ENCODE results near the gene MPC2.

MPC2 gene

GRCh38 chr1:167973832-167974231, 37.0 kb upstream of the MPC2 start:
- H3K4me3 ChIP-seq (ENCODE audit: control insufficient read depth in 1 of 7, extremely low read depth in 1 of 7, insufficient read depth in 4 of 7, low read depth in 2 of 7, low read length in 6 of 7): no peak overlapping the region
- no peak overlapping the region for H3K27ac ChIP-seq (ENCODE audit: insufficient read depth in 1 of 2, low read depth in 1 of 2, low read length in 2 of 2, poor library complexity in 1 of 2, severe bottlenecking in 2 of 2)
- no peak for DNase-seq
- ChIA-PET POLR2A (no interaction called here), CTCF (no interaction called here)
- H3K27me3 ChIP-seq (replicated peaks in 2 of 5; ENCODE audit: control insufficient read depth in 4 of 5, insufficient read depth in 5 of 5, low read length in 4 of 5): no peaks in the 10 kb centered on the region
- H3K36me3 ChIP-seq (ENCODE audit: control insufficient read depth in 4 of 4, insufficient read depth in 4 of 4, low read length in 3 of 4): peaks cover 6 to 49% (median 25%) of the 10 kb centered on the region in 4 experiments
- no CpG with 5 or more reads among the region's 2 CpGs for WGBS (ENCODE audit: insufficient coverage)
- no peaks in the 10 kb centered on the region for H3K4me1 ChIP-seq (ENCODE audit: control extremely low read depth in 1 of 4, control insufficient read depth in 4 of 4, insufficient read depth in 4 of 4, low read length in 3 of 4)
- peaks cover 0 to 8% (median 2%) of the 10 kb centered on the region in 5 experiments for H3K9me3 ChIP-seq (ENCODE audit: control extremely low read depth in 1 of 5, control insufficient read depth in 4 of 5, insufficient read depth in 2 of 5, low read depth in 1 of 5, low read length in 4 of 5)

DNA sequence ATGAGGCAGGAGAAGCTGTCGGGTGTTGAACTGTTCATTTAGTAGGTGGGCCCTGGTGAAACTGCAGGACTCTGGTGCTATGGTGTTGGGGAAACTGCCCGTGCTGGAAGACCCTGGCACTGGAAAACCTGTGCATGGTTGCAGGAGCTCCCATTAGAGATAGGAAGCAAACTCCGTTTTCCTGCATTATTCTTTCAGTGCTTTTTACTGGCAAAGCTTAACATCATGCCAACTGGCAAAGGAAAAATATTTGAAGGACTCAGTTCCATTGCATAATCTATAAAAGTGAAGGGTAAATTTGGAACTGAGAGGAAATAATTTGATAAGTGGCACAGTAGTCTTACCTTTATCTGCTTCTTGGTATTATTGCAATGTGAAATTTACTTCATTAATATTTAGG, 31.7 kb upstream of the MPC2 start:
- ChIA-PET POLR2A (no interaction called here), CTCF (interaction anchor here (0.8 kb wide), 1 partner anchor 9 kb away, joined by 3 read pairs; no protein-coding TSS in a partner anchor)
- Histone ChIP-seq H3K4me1 (ENCODE audit: control extremely low read depth in 1 of 4, control insufficient read depth in 4 of 4, insufficient read depth in 4 of 4, low read length in 3 of 4) (no peaks in the 10 kb centered on the region), H3K27ac (ENCODE audit: insufficient read depth in 1 of 2, low read depth in 1 of 2, low read length in 2 of 2, poor library complexity in 1 of 2, severe bottlenecking in 2 of 2) (no peak overlapping the region), H3K36me3 (ENCODE audit: control insufficient read depth in 4 of 4, insufficient read depth in 4 of 4, low read length in 3 of 4) (peaks cover 11 to 18% (median 17%) of the 10 kb centered on the region in 4 experiments), H3K9me3 (ENCODE audit: control extremely low read depth in 1 of 5, control insufficient read depth in 4 of 5, insufficient read depth in 2 of 5, low read depth in 1 of 5, low read length in 4 of 5) (peaks cover 0 to 6% (median 0%) of the 10 kb centered on the region in 5 experiments), H3K27me3 (replicated peaks in 2 of 5; ENCODE audit: control insufficient read depth in 4 of 5, insufficient read depth in 5 of 5, low read length in 4 of 5) (no peaks in the 10 kb centered on the region), H3K4me3 (ENCODE audit: control insufficient read depth in 1 of 7, extremely low read depth in 1 of 7, insufficient read depth in 4 of 7, low read depth in 2 of 7, low read length in 6 of 7) (no peak overlapping the region)
- DNase-seq: no peak
- 100% methylated on average over 3 of the region's 3 CpGs for whole genome bisulfite sequencing (ENCODE audit: insufficient coverage)

DNA sequence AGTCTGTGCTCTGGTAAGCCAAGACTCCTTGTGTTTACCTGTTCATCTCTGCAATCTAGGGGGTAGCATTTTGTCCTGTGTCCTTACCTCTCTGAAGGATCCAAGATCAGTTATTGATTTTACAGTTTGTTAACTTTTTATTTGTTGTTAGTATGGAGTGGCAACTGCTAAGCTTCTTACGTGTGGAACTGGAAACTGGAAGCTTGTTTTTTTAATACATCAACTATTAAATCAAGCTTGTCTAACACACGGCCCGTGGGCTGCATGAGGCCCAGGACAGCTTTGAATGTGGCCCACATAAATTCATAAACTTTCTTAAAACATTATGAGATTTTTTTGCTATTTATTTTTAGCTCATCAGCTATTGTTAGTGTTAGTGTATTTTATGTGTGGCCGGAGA, 29.2 kb upstream of the MPC2 start:
- H3K27ac ChIP-seq (ENCODE audit: insufficient read depth in 1 of 2, low read depth in 1 of 2, low read length in 2 of 2, poor library complexity in 1 of 2, severe bottlenecking in 2 of 2): no peak overlapping the region
- no peak for DNase-seq
- CTCF ChIA-PET: no interaction called here
- POLR2A ChIA-PET: no interaction called here
- no peaks in the 10 kb centered on the region for H3K4me1 ChIP-seq (ENCODE audit: control extremely low read depth in 1 of 4, control insufficient read depth in 4 of 4, insufficient read depth in 4 of 4, low read length in 3 of 4)
- H3K27me3 ChIP-seq (replicated peaks in 2 of 5; ENCODE audit: control insufficient read depth in 4 of 5, insufficient read depth in 5 of 5, low read length in 4 of 5): no peaks in the 10 kb centered on the region
- 100% methylated on average over 1 of the region's 4 CpGs for WGBS (ENCODE audit: insufficient coverage)
- H3K4me3 ChIP-seq (ENCODE audit: control insufficient read depth in 1 of 7, extremely low read depth in 1 of 7, insufficient read depth in 4 of 7, low read depth in 2 of 7, low read length in 6 of 7): no peak overlapping the region
- peaks cover 11 to 26% (median 15%) of the 10 kb centered on the region in 4 experiments for H3K36me3 ChIP-seq (ENCODE audit: control insufficient read depth in 4 of 4, insufficient read depth in 4 of 4, low read length in 3 of 4)
- peaks cover 0 to 6% (median 0%) of the 10 kb centered on the region in 5 experiments for H3K9me3 ChIP-seq (ENCODE audit: control extremely low read depth in 1 of 5, control insufficient read depth in 4 of 5, insufficient read depth in 2 of 5, low read depth in 1 of 5, low read length in 4 of 5)

- WGBS (ENCODE audit: insufficient coverage): 100% methylated on average over 4 of the region's 4 CpGs
- H3K4me1 ChIP-seq (ENCODE audit: control extremely low read depth in 1 of 4, control insufficient read depth in 4 of 4, insufficient read depth in 4 of 4, low read length in 3 of 4): no peaks in the 10 kb centered on the region
- peaks cover 9 to 23% (median 14%) of the 10 kb centered on the region in 4 experiments for H3K36me3 ChIP-seq (ENCODE audit: control insufficient read depth in 4 of 4, insufficient read depth in 4 of 4, low read length in 3 of 4)
- H3K9me3 ChIP-seq (ENCODE audit: control extremely low read depth in 1 of 5, control insufficient read depth in 4 of 5, insufficient read depth in 2 of 5, low read depth in 1 of 5, low read length in 4 of 5): peaks cover 0 to 6% (median 0%) of the 10 kb centered on the region in 5 experiments
- no peak overlapping the region for H3K4me3 ChIP-seq (ENCODE audit: control insufficient read depth in 1 of 7, extremely low read depth in 1 of 7, insufficient read depth in 4 of 7, low read depth in 2 of 7, low read length in 6 of 7)
- H3K27me3 ChIP-seq (replicated peaks in 2 of 5; ENCODE audit: control insufficient read depth in 4 of 5, insufficient read depth in 5 of 5, low read length in 4 of 5): no peaks in the 10 kb centered on the region
- ChIA-PET POLR2A (interaction anchor here (0.6 kb wide), 1 partner anchor 9 kb away, joined by 3 read pairs; no protein-coding TSS in a partner anchor), CTCF (no interaction called here)
- no peak for DNase-seq
- H3K27ac ChIP-seq (ENCODE audit: insufficient read depth in 1 of 2, low read depth in 1 of 2, low read length in 2 of 2, poor library complexity in 1 of 2, severe bottlenecking in 2 of 2): no peak overlapping the region
These were observed 27.8 kb upstream of the MPC2 start for GRCh38 chr1:167964646-167965045.

DNA sequence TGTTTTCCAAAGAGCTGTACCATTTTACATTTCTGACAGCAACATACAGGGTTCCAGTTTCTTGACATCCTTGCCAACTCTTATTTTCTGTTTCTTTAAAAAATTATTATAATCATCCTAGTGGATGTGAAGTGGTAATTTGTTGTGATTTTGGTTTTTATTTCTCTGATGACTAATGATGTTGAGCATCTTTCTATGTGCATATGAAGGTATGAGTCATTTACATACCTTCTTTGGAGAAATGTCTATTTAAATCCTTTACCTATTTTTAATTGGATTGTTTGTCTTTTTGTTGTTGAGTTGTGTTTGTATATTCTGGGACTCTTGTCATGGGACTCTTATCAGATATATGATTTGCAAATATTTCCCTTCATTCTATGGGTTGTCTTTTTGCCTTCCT, 20.8 kb upstream of the MPC2 start:
- Histone ChIP-seq H3K36me3 (ENCODE audit: control insufficient read depth in 4 of 4, insufficient read depth in 4 of 4, low read length in 3 of 4) (peaks cover 5 to 50% (median 21%) of the 10 kb centered on the region in 4 experiments), H3K4me3 (ENCODE audit: control insufficient read depth in 1 of 7, extremely low read depth in 1 of 7, insufficient read depth in 4 of 7, low read depth in 2 of 7, low read length in 6 of 7) (no peak overlapping the region), H3K27ac (ENCODE audit: insufficient read depth in 1 of 2, low read depth in 1 of 2, low read length in 2 of 2, poor library complexity in 1 of 2, severe bottlenecking in 2 of 2) (no peak overlapping the region), H3K4me1 (ENCODE audit: control extremely low read depth in 1 of 4, control insufficient read depth in 4 of 4, insufficient read depth in 4 of 4, low read length in 3 of 4) (no peaks in the 10 kb centered on the region), H3K27me3 (replicated peaks in 2 of 5; ENCODE audit: control insufficient read depth in 4 of 5, insufficient read depth in 5 of 5, low read length in 4 of 5) (no peaks in the 10 kb centered on the region), H3K9me3 (ENCODE audit: control extremely low read depth in 1 of 5, control insufficient read depth in 4 of 5, insufficient read depth in 2 of 5, low read depth in 1 of 5, low read length in 4 of 5) (peaks cover 0 to 13% (median 3%) of the 10 kb centered on the region in 5 experiments)
- no peak for DNase-seq
- CTCF ChIA-PET: no interaction called here
- POLR2A ChIA-PET: no interaction called here

- ChIA-PET CTCF (interaction anchor here (0.6 to 1.1 kb wide), 2 partner anchors 13 to 112 kb away, joined by 3 to 4 read pairs; no protein-coding TSS in a partner anchor), POLR2A (interaction anchor here (0.7 kb wide), 1 partner anchor 8 kb away, joined by 3 read pairs; no protein-coding TSS in a partner anchor)
- WGBS (ENCODE audit: insufficient coverage): 100% methylated on average over 1 of the region's 2 CpGs
- peaks cover 8 to 47% (median 23%) of the 10 kb centered on the region in 4 experiments for H3K36me3 ChIP-seq (ENCODE audit: control insufficient read depth in 4 of 4, insufficient read depth in 4 of 4, low read length in 3 of 4)
- H3K4me1 ChIP-seq (ENCODE audit: control extremely low read depth in 1 of 4, control insufficient read depth in 4 of 4, insufficient read depth in 4 of 4, low read length in 3 of 4): no peaks in the 10 kb centered on the region
- H3K27me3 ChIP-seq (replicated peaks in 2 of 5; ENCODE audit: control insufficient read depth in 4 of 5, insufficient read depth in 5 of 5, low read length in 4 of 5): no peaks in the 10 kb centered on the region
- no peak overlapping the region for H3K27ac ChIP-seq (ENCODE audit: insufficient read depth in 1 of 2, low read depth in 1 of 2, low read length in 2 of 2, poor library complexity in 1 of 2, severe bottlenecking in 2 of 2)
- H3K9me3 ChIP-seq (ENCODE audit: control extremely low read depth in 1 of 5, control insufficient read depth in 4 of 5, insufficient read depth in 2 of 5, low read depth in 1 of 5, low read length in 4 of 5): peaks cover 0 to 13% (median 3%) of the 10 kb centered on the region in 5 experiments
- no peak for DNase-seq
- no peak overlapping the region for H3K4me3 ChIP-seq (ENCODE audit: control insufficient read depth in 1 of 7, extremely low read depth in 1 of 7, insufficient read depth in 4 of 7, low read depth in 2 of 7, low read length in 6 of 7)
These were observed 19.0 kb upstream of the MPC2 start for GRCh38 chr1:167955915-167956314.

DNA sequence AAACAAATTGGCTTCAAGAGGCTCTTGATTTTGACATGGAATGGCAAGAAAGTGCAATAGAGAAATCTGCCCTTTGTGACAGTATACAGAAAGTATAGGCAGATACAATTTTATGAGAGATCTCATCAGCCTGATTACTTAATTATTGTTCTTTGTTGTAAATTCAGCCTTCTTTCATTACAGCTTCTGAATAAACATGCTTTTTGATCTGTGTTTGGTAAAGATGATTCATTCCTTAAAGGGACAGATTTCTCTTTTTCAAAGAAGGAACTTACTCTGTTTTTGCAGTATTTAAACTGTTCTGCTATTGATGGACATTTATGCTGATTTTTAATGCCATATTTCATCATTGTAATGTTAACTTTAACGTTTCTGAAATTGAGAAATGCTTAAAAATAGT, 13.7 kb upstream of the MPC2 start:
- Histone ChIP-seq H3K27me3 (replicated peaks in 2 of 5; ENCODE audit: control insufficient read depth in 4 of 5, insufficient read depth in 5 of 5, low read length in 4 of 5) (no peaks in the 10 kb centered on the region), H3K27ac (ENCODE audit: insufficient read depth in 1 of 2, low read depth in 1 of 2, low read length in 2 of 2, poor library complexity in 1 of 2, severe bottlenecking in 2 of 2) (no peak overlapping the region), H3K36me3 (ENCODE audit: control insufficient read depth in 4 of 4, insufficient read depth in 4 of 4, low read length in 3 of 4) (peaks cover 13 to 30% (median 20%) of the 10 kb centered on the region in 4 experiments), H3K9me3 (ENCODE audit: control extremely low read depth in 1 of 5, control insufficient read depth in 4 of 5, insufficient read depth in 2 of 5, low read depth in 1 of 5, low read length in 4 of 5) (peaks cover 0 to 6% (median 0%) of the 10 kb centered on the region in 5 experiments), H3K4me3 (ENCODE audit: control insufficient read depth in 1 of 7, extremely low read depth in 1 of 7, insufficient read depth in 4 of 7, low read depth in 2 of 7, low read length in 6 of 7) (no peak overlapping the region), H3K4me1 (ENCODE audit: control extremely low read depth in 1 of 4, control insufficient read depth in 4 of 4, insufficient read depth in 4 of 4, low read length in 3 of 4) (peaks cover 0 to 2% (median 0%) of the 10 kb centered on the region in 4 experiments)
- no CpG with 5 or more reads among the region's 1 CpG for WGBS (ENCODE audit: insufficient coverage)
- POLR2A ChIA-PET: no interaction called here
- DNase-seq: no peak
- CTCF ChIA-PET: no interaction called here

All from common myeloid progenitor, CD34-positive (primary cell).